CD4-positive, alpha-beta T cell treated with Interleukin-15 for 4 hours (primary cell): ENCODE results near the gene RIMBP2.

ENCODE experiments used
- DNase-seq: peaks from one replicate; pipeline ENCODE4 v3.0.0-alpha.2; 2020; ENCODE audit warnings: low spot score

Gene RIMBP2

DNA sequence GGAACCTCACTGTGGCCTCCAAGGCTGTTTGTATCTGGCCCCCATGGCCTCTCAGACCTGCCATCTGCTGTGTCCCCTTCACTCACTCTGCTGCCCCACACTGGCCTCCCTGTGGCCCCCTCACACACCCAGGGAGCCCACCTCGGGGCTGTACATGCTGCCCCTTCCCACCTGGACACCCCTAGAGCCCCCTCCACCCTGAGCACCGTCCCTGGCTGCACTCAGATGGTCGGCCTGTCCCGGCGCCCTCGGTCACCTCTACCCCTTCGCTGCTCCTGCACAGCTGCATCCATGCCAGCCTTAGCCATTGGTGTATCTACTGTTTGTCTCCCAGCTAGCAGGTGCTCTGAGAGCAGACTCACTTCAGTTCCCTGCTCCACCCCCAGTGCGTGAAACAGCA, 144.4 kb downstream of the RIMBP2 start:
- DNase-seq: no peak

DNA sequence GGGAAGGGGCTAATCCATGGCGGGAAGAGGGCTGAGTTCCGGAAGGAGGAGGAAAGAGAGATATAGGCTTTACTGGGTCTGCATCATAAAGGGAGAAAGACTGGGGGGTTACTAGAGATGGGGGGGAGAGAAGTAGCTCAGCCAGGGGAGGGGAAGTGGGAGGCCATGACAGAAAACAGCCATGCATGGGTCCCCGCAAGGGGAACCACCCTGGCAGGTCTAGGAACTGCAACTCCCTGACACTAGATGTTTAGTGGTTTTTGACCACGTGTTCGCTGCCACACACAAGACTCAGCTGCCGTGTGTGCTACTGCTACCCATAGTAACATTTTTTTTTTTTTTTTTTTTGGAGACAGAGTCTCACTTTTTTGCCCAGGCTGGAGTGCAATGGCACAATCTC, 145.0 kb downstream of the RIMBP2 start:
- DNase-seq: no peak

DNA sequence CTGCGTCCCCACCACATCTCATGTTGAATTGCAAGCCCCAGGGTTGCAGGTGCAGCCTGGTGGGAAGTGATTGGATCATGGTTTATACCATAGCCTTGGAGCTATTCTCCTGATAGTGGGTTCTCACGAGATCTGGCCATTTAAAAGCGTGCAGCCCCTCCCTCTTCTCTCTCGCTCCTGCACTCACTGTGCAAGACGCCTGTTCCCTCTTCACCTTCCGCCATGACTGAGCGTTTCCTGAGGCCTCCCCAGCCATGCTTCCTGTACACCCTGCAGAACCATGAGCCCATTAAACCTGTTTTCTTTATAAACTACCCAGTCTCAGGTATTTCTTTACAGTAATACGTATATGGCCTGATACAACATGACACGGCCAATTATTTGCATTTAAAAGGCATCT, 146.6 kb downstream of the RIMBP2 start:
- no peak for DNase-seq

DNA sequence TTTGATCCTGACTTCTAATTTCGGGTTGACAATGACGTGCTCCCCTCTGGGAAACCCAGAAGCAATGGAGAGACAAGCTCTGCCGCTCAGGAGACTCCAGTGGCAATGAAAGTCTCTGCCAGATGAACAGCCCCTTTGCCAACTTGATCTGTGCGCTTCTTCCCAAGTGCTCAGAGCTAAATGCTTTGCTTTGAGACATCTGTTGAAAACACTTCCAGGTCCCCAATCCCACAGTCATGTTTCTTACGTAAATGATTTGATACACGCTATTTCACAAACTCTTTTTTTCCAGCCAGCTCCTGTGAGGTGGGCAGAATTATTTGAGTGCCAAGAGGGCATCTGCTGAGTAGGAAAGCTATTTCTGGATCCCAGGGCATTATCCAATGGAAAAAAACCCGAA, 147.6 kb downstream of the RIMBP2 start:
- no peak for DNase-seq

DNA sequence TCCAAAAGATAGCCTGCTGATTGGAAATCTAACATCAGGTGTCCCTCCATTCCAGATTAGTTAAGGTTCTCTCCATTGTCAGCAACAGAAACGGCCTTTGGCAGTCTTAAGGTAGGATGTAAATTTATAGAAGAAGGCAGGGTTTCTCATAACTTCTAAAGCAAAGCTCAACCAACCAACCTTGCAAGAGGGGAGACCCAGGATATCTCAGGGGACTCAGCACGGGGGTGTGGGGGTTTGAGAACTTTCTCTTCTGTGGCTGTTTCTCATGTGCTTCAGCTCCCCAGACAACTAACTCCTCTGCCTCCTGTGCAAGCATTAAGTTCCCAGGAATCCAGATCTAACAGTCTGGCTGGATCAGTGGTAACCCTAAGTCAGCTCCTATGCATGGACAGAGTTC, 148.1 kb downstream of the RIMBP2 start:
- DNase-seq: no peak

DNA sequence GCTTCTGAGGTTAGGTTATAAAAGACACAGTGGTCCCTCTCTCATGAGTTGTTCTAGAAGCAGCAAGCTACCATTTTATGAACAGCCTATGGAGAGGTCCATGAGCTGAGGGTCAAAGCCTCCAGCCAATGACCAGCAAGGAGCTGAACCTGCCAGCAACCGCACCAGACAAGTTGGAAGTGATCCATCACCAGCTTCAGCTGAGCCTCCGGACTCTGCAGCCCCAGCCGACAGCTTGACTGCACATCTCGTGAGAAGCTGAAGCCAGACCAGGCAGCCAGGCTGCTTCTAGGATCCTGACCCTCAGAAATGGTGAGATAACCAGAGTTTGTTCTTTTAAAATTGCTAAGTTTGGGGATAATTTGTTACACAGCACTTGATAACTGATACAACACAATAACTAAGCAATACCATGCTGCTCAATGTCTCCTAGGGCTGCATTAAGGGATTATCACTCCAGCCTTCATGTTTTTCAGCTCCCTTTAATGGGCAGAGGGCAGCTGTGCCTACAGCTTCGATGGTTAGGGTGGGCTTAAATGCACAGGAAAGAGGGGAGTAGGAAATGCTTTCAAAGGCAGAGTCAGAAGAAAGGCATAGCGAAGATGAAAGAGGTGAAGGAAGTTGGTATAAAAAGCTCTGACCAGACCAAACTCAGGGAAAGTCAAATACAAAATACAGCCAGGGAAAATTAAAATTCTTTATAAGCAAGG, 149.5 kb downstream of the RIMBP2 start:
- no peak for DNase-seq

DNA sequence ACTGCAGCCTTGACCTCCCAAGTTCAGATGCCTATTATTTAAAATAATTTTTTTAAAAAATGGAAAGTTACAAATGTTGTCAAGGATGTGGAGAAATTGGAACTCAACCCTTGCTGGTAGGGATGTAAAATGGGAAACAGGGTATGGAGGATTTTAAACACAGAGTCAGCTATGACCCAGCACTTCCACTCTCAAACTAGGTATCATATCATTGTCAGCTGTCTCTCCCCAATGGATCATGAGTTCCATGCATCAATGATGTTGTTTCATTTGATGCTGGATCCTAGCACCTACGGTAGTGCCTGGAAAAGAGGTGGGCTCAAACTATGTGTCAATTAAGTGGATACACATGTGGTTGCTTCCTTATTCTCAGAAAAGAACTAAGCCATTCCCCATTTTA, 150.9 kb downstream of the RIMBP2 start:
- DNase-seq: no peak

DNA sequence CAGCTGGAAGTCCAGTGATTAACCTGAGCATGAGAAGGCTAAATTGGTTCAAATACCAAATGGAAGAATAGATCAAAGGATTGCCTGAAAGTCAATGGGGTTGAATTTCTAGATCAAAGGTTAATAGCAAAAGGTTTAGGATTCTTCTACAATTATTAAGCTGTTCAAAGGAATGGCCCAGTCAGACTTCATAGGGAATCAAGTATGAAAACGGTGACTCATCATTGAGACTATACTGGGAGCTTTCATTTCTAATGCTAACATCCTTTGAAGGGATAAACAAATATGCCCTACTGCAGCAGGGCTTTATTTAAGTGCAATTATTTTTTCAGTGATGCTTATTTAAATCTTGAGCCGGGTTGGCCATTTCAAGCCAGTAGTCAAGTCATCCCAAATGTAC, 152.8 kb downstream of the RIMBP2 start:
- no peak for DNase-seq

DNA sequence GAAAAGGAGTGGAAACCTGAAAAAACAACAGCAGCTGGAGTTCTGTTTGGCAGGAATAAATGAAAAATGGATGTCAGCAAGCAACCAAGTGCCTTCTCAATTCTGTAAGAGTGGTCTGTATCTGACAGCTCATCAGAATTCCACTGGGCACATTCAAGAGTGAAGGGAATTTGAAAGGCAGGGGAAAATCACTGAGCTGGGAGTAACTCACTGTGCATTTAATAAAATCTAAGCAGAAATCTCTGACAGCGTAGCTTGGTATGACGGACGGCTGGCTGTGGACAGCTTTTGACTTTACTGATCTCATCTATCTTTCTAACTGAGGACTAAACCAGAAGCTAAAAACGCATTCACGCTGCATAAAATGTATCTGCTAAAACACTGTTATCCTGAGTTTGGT, 153.4 kb downstream of the RIMBP2 start:
- no peak for DNase-seq

DNA sequence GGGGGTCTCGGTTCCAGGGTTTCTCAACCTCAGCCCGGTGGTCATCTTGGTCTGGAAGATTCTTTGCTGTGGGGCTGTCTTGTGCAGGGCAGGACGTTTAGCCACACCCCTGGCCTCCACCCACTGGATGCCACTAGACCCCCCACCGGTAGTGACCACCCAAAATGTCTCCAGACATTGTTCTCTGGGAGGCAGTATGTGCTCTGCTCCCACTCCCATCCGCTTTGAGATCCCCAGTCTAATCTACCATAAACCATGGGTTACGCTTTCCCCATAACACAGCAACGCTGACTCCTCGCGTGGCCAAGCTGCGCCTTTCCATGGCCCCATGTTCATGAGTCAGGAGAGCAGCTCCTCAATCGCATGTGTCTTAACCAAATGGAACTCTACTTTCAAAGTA, 155.8 kb downstream of the RIMBP2 start:
- DNase-seq: no peak

DNA sequence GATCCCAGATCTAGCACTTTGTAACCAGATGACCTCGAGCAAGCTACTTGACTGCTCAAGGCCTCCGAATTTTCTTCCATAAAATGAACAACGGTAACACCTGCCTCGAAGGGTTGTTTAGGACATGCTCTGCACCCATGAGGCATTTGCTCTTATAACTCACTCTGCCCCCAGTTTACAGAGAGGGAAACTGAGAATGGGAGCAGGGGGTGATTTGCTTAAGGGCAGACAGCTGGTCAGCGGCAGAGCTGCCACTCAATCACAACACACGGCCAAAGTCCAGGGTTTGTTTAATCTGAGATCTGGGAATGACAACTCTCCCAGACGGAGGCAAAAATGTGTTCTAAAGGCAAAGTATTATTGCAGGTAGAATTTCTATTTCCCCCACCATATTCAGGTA, 156.3 kb downstream of the RIMBP2 start:
- no peak for DNase-seq

DNA sequence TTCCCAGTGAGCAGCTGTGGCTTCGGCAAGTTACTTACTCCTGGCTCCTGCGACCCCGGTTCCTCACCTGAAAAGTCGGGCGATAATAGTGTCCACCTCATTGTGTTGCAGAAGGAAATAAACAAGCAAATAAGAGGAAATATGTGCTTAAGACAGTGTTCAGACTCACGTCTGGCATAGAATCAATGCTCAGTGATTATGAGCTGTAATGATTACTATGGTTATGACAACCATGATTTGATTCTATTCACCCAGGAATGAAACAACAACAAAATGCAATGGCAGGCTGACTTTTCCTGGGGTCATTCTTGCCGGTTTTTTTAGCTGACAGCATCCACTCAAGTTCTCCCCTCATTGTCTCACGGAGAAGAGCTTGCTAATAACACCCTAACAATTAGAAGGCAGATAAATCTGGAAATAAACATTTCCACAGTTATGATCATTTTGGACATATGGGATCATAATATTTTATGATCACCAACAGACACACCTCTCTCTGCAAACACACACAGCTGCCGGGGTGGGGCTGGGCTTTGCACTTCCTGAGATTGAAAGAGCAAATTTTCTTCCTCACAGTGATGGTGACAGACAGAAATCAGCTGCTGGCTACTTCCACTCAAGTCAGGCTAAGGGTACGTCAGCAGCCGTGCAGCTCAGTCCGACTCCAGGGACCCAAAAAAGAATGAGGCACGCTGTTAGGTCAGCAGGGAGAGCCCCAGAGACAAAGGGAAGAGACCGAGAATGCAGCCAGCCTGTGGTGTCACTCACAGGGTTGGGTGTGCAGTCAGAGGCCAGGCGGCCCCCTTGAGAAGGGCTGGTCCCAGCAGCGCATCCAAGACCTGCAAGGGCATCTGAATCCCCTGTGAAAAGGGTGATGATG, 158.0 kb downstream of the RIMBP2 start:
- no peak for DNase-seq

DNA sequence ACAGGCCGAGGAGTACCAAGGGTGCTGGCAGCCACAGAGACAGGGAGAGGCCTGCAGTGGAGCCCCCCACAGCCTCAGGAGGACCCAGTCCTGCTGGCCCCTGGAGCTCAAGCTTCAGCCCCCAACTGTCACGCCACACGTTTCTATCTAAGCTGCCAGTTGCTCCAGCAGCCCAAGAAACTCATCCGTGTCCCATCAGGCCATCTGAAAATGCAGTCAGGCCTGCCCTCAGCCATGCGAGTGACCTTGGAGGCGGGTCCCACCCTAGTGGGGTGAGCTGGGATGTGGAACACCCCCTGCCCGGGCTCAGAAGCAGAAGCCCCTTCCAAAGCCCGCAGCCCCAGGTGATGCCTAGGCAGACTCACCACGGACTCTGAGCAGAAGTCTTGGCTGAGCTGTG, 158.9 kb downstream of the RIMBP2 start:
- no peak for DNase-seq

DNA sequence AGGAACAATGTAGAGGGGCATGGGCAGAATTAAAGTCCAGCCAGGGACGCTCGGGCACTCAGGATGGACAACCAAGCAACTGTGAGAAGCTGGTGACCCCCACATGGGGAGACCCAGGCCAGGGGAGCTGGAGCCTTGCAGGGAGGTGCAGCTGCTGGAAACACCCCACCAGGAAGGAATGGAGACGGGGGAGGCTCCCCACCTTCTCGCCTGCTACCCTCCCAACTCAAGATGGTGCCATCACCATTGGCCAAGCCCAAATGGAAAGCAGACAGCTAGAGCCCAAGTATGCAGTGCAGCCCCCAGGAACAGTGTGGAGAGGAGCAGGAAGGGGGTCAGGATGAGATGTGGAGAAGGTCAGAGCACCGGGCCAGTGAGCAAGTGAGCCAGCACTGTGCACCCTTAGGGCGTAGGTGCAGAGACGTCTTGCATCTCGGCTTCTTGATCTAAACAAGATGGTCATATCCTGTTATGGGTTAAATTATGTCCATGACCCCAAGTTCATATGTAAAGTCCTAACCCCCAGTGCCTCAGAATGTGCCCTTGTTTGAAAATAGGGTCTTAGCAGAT, 159.5 kb downstream of the RIMBP2 start:
- DNase-seq: no peak

DNA sequence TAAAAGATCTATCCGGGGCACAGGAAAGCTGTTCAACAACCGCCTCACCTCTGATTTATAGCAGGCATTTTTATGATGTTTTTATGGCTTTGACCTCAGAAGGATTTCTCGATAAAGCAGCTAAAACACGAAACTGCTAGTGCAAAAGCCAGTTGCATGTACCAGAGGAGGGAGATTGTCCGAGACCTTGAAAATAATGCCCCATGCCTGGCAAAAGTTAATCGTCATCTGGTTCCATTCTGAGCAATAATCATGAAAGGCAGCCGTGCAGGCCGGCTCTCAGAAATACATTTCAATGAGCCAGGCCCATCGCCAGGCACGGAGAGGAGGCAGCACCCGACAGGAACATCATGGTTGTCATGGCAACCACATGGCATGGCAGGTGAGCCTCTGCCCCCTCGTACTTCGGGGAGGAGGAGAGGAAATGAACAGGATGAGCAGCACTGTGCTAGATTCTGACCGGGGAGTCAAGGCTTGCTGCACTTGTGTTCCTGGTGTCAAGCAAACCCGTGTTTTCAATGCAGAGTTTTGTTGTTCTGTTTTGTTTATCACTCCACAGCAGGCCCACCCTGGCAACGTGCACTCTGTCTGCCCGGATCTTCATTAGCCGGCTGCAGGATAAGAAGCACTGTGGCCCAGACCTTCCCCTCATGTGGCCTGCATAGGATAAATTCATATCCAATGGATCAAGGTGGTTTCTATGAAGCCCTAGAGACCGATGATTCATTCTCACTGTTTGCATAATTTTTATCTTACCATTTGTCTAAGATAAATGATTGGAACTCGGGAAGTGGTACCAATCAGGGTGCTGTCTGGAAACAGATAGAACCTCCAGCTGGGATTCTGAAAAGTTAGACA, 160.2 kb downstream of the RIMBP2 start:
- no peak for DNase-seq

DNA sequence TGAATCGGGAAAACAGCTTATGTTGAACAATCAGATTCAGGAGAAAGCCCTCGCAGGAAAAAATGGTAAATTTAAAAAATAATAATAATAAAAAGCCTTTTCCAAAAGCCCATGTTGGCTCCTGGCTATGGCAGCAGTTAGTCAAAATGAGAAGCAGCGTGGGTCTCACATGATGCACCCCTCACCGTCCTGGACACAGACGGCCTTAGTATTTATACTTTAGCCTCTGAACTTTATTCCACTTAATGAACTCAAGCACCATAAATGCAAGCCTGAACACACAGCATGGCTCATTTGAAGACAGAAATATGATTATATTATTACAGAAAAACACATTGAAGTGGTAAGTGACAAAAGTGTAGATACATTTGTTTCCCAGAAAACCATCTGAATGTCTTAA, 160.9 kb downstream of the RIMBP2 start:
- no peak for DNase-seq

DNA sequence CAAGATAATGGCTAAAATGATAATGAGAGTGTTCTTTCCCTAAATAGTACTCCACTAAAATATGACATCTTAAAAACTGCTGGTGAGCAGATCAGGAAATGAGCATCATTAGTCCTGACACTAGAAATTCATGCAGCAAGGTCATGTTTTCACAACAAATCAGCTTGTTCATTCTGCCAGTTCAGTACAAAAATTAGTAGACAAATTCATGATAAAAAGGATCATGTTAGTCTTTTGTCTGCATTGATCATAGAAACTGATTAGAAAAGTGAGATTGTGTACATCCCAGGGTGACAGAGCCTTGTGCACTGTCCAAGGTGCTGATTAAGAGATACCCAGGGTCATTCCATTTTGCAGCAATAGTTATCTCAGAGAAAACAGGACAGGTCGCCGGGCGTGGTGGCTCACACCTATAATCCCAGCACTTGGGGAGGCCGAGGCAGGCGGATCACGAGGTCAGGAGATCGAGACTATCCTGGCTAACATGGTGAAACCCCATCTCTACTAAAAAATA, 163.6 kb downstream of the RIMBP2 start:
- no peak for DNase-seq

DNA sequence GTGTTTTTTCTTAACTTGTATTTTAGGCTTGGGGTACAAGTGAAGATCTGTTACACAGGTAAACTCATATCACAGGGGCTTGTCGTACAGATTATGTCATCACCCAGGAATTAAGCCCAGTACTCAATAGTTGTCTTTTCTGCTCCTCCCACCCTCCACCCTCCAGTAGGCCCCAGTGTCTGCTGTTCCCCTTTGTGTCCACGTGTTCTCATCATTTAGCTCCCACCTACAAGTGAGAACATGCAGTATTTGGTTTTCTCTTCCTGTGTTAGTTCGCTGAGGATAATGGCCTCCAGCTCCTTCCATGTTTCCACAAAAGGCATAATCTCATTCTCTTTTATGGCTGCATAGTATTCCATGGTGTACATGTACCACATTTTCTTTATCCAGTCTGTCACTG, 166.7 kb downstream of the RIMBP2 start:
- no peak for DNase-seq

DNA sequence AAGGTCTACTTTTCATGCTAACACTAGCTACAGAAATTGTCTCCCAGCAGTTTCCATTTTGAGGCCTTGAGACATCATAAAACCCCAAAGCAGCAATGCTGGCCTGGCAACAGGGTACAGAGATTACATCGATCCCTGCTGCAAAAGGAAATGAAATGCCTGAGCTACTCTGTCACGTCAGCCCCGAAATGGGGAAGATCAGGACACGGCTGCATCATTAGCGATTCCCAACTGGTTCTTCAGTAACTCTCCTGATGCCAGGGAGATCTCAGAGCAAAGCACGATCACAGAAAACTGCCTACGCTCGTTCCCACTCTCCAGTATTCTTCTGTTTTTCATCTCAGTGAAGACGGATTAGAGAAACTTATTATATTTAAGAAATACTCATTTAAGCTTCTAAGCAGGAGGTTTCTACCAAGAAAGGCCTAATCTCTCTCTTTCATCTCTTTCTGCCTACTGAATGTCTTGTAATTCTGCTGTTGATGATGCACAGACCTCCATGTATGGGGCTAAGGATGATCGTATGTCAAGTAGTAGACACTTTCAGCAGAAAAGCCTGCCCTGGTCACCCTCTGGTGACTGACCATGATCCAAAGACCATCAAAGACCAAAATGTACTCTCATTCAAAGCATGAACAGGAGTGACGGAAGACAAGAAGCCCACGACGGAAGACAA, 168.5 kb downstream of the RIMBP2 start:
- no peak for DNase-seq

DNA sequence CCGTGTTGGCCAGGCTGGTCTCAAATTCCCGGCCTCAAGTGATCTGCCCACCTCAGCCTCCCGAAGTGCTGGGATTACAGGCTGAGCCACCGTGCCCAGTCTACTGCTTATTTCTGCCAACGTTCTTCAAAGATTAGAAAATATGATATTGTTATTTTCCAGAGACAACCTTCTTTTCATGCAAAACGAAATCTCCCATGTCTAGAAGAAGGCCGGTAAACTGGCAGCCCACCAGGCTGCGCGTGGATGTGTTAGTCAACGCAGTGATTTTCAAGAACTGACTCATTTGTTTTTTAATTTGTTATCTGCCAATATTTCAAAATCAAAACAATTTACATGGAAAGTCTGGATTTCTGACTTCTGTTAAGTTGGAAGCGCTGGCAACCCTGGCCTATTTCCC, 169.6 kb downstream of the RIMBP2 start:
- no peak for DNase-seq

DNA sequence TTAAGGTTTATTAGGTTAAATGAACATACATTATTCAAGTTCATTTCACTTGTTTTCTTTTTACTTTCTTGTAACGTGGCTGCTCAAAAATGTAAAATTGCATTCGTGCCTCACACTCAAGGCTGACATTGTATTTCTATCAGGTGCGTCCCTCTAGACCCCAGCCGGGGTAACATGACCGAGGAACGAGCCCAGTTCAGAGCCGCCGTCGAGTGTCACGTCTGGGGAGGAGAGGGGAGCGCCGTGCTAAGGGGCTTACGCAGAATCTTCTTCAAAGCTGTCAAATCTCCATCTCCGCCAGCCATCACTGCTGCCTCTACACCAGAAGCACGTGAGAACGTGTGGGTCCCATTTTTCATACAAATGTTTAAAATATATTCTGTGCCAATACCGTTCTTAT, 170.6 kb downstream of the RIMBP2 start:
- DNase-seq: no peak

DNA sequence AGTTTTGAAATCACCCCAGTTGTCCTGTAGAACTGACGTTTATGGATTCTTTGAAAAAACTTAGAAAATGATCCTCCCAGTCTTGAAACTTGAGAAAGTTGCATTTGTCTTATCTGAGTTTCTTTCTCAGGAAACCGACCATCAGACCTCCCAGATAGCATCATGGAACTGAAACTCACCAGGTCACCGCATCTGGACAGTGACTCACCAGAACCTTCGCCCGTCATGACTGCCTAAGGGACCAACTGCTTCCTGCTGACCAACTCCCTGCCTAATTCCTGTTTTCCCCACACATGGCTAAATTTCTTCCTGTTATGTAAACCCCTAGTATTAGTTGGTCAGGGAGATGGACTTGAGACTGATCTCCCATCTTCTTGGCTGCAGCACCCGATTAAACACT, 175.7 kb downstream of the RIMBP2 start:
- DNase-seq: no peak
